ENCODE measurements around the gene MYL10.
"Not testable (repeated sequence)": the region's sequence is repeated elsewhere in the genome, so short reads cannot be mapped to it uniquely, and the experiment has no call there.

The MYL10 gene

GRCh38 chr7:101651112-101651511 is 22.0 kb upstream of the MYL10 start:
- no peak for DNase-seq (ENCODE audit: low spot score)

- DNase-seq (ENCODE audit: low spot score), result no peak
These were observed 21.5 kb upstream of the MYL10 start for GRCh38 chr7:101650579-101651081.

GRCh38 chr7:101647876-101648275 is 18.8 kb upstream of the MYL10 start:
- DNase-seq (ENCODE audit: low spot score), result not testable (repeated sequence)

- no peak for DNase-seq (ENCODE audit: low spot score)
These were observed 16.9 kb upstream of the MYL10 start for GRCh38 chr7:101645951-101646350.

GRCh38 chr7:101644879-101645278 is 15.8 kb upstream of the MYL10 start:
- DNase-seq (ENCODE audit: low spot score), result no peak

- DNase-seq (ENCODE audit: low spot score), result not testable (repeated sequence)
These were observed 10.0 kb upstream of the MYL10 start for GRCh38 chr7:101639127-101639526.

- DNase-seq (ENCODE audit: low spot score), result no peak
These were observed 7.9 kb upstream of the MYL10 start for GRCh38 chr7:101636822-101637623.

GRCh38 chr7:101635484-101635883 is 6.4 kb upstream of the MYL10 start:
- no peak for DNase-seq (ENCODE audit: low spot score)

GRCh38 chr7:101634196-101634717 is 5.2 kb upstream of the MYL10 start:
- no peak for DNase-seq (ENCODE audit: low spot score)

- no peak for DNase-seq (ENCODE audit: low spot score)
These were observed 4.4 kb upstream of the MYL10 start for GRCh38 chr7:101633511-101633910.

GRCh38 chr7:101632641-101633040 is 3.5 kb upstream of the MYL10 start:
- DNase-seq (ENCODE audit: low spot score), result no peak

GRCh38 chr7:101631224-101631714 is 2.2 kb upstream of the MYL10 start:
- no peak for DNase-seq (ENCODE audit: low spot score)

- DNase-seq (ENCODE audit: low spot score), result no peak
These were observed 1.5 kb upstream of the MYL10 start for GRCh38 chr7:101630591-101630990.

- no peak for DNase-seq (ENCODE audit: low spot score)
These were observed 574 bp downstream of the MYL10 start for GRCh38 chr7:101628522-101628921.

- DNase-seq (ENCODE audit: low spot score), result no peak
These were observed 2.3 kb downstream of the MYL10 start for GRCh38 chr7:101626758-101627157.

- no peak for DNase-seq (ENCODE audit: low spot score)
These were observed 2.9 kb downstream of the MYL10 start for GRCh38 chr7:101626069-101626671.

GRCh38 chr7:101625031-101625791 is 3.9 kb downstream of the MYL10 start:
- DNase-seq (ENCODE audit: low spot score), result no peak

GRCh38 chr7:101624246-101625001 is 4.7 kb downstream of the MYL10 start:
- DNase-seq (ENCODE audit: low spot score), result no peak

- no peak for DNase-seq (ENCODE audit: low spot score)
These were observed 6.4 kb downstream of the MYL10 start for GRCh38 chr7:101622609-101623173.

GRCh38 chr7:101620991-101621390 is 8.1 kb downstream of the MYL10 start:
- no peak for DNase-seq (ENCODE audit: low spot score)

- no peak for DNase-seq (ENCODE audit: low spot score)
These were observed 8.7 kb downstream of the MYL10 start for GRCh38 chr7:101620395-101620794.
